ENCODE data around the gene ASTN2. TPM values are rescaled to one million over a fixed set of nuclear protein-coding genes. Genes with fewer than 3 reads are reported as not detected.

ASTN2 gene
- total and polyA plus RNA-seq, 10 of the 15 experiments (the other 5 are each of a cell fraction or from before 2014, with no cell fraction given), result 1.4 to 15.7 (median 7.0) TPM

DNA sequence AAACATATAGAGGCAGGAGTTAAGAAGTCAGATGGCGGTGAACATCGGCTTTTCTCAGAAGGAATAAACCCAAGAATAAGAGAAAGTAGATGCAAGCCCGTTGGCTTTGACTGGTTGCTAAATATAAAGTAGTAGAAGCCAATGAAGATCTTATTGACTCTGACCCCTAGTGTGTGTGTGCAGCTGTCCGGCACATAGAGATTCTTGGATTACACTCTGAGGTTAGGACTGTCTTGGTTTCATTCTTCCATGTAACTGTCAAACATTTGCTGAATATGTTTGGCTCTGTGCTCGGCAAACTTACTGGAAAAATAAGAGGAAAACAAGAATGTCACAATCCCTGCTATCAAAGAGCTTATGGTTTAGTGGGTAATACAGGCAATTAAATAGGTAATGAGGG, 54.9 kb downstream of the ASTN2 start:
- H4K20me1 ChIP-seq (ENCODE audit: control insufficient read depth, insufficient read depth), result no peaks in the 10 kb centered on the region
- no peaks in the 10 kb centered on the region for H3K79me2 ChIP-seq (ENCODE audit: control insufficient read depth, insufficient read depth, low read length)
- 55% methylated on average over 5 of the region's 5 CpGs for WGBS (ENCODE audit: insufficient coverage, insufficient replicate concordance, low lambda C conversion rate, missing lambda C conversion rate)
- H3K9me3 ChIP-seq (replicated peaks; ENCODE audit: control insufficient read depth, insufficient read depth, low read length), result no peaks in the 10 kb centered on the region
- no peaks in the 10 kb centered on the region for H3K4me1 ChIP-seq (ENCODE audit: control insufficient read depth, insufficient read depth, low read length)
- in situ Hi-C loops (cut with MboI) (no loop called here), intact Hi-C loops (cut with micrococcal nuclease; ENCODE audit: unreplicated experiment) (no loop called here)
- ChIA-PET CTCF (no interaction called here), RAD21 (ENCODE audit: unreplicated experiment) (no interaction called here), POLR2A (no interaction called here), SMC1A (ENCODE audit: uncharacterized antibody, unreplicated experiment) (no interaction called here)
- H3K4me2 ChIP-seq (ENCODE audit: control insufficient read depth, insufficient read depth), result no peak overlapping the region
- H3K36me3 ChIP-seq (ENCODE audit: control insufficient read depth in 2 of 2, insufficient read depth in 2 of 2, low read length in 1 of 2), result no peaks in the 10 kb centered on the region
- H3K27ac ChIP-seq (ENCODE audit: control insufficient read depth, insufficient read depth), result no peak overlapping the region
- no peak for DNase-seq (ENCODE audit: low read depth, low spot score)
- no peaks in the 10 kb centered on the region for H3K27me3 ChIP-seq (replicated peaks in 1 of 2; ENCODE audit: control insufficient read depth in 2 of 2, insufficient read depth in 2 of 2, low read length in 1 of 2)
- no TSS peak for BruUV-seq (replicated peaks)
- no peak overlapping the region for H3K9ac ChIP-seq (ENCODE audit: control insufficient read depth, insufficient read depth, low read length)
- ATAC-seq, result no peak
- H2AFZ ChIP-seq (ENCODE audit: control insufficient read depth, low read depth, low read length), result no peak overlapping the region
- no peak for FAIRE-seq
- no peak overlapping the region for H3K4me3 ChIP-seq
- TF ChIP-seq POLR2A (IDR thresholded peaks at IDR 0.05; ENCODE audit: low read depth, low read length), result no peak
- TF ChIP-seq, protein P1, sequence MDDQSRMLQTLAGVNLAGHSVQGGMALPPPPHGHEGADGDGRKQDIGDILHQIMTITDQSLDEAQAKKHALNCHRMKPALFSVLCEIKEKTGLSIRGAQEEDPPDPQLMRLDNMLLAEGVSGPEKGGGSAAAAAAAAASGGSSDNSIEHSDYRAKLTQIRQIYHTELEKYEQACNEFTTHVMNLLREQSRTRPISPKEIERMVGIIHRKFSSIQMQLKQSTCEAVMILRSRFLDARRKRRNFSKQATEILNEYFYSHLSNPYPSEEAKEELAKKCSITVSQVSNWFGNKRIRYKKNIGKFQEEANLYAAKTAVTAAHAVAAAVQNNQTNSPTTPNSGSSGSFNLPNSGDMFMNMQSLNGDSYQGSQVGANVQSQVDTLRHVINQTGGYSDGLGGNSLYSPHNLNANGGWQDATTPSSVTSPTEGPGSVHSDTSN (IDR thresholded peaks at IDR 0.05; ENCODE audit: insufficient replicate concordance, low read depth, low read length), result no peak
- no peak for TF ChIP-seq ZNF217 (IDR thresholded peaks at IDR 0.05)
- no peak for TF ChIP-seq SMC3 (IDR thresholded peaks at IDR 0.05; ENCODE audit: borderline replicate concordance, low read length)
- TF ChIP-seq PAX8 (IDR thresholded peaks at IDR 0.05), result no peak
- TF ChIP-seq TBL1XR1 (IDR thresholded peaks at IDR 0.05; ENCODE audit: low read depth, low read length), result no peak
- no peak for TF ChIP-seq NR2C1 (IDR thresholded peaks at IDR 0.05)
- TF ChIP-seq STAT3 (IDR thresholded peaks at IDR 0.05; ENCODE audit: low read depth, low read length), result no peak
- no peak for TF ChIP-seq NRF1 (conservative IDR thresholded peaks at IDR 0.05; ENCODE audit: low read depth, low read length)
- TF ChIP-seq SMAD1 (IDR thresholded peaks at IDR 0.05; ENCODE audit: low read depth, partially characterized antibody), result no peak
- no peak for TF ChIP-seq RB1 (IDR thresholded peaks at IDR 0.05; ENCODE audit: borderline replicate concordance)
- no peak for TF ChIP-seq CBX5 (IDR thresholded peaks at IDR 0.05; ENCODE audit: low read depth)
- TF ChIP-seq CHD2 (IDR thresholded peaks at IDR 0.05; ENCODE audit: borderline replicate concordance, low read depth, low read length), result no peak
- no peak for TF ChIP-seq BHLHE40 (IDR thresholded peaks at IDR 0.05; ENCODE audit: borderline replicate concordance in 1 of 2, low read depth in 2 of 2, low read length in 1 of 2)
- no peak for TF ChIP-seq HCFC1 (IDR thresholded peaks at IDR 0.05; ENCODE audit: low read length)
- no peak for TF ChIP-seq RELB (IDR thresholded peaks at IDR 0.05; ENCODE audit: low read depth)
